Nucleus accumbens (tissue), 56 donors: ENCODE measurements around the gene TTLL6.

Source experiments
- DNase-seq, 56 donors: peaks; one replicate each; lab custom pipeline; 2025; lab: John Stamatoyannopoulos, UW

Gene TTLL6

DNA sequence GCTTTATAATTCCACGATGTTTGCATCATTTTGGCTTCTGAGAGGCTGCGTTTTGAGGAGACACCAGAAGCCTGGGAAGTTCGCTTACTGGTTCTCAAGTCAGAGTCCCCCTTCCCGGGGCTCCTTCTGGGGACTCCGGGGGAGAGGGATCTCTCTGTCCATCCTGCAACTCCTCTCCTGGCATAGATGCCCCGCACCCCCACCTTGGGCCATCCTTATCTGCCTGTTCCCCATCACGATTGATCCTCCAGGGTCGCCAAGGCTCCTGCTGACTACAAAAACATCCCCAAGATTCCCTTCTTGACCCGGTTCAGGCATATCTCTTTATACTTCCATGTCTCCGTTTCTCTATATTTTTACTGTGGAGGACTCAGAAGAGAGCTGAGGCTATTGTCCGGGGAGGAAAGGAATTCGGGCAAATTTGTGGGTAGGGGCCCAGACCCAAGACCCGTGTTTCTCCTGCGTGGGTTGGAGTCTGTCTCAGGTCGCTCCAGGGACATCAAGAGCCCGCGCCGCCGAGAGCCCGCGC, 70.0 kb downstream of the TTLL6 start:
- DNase-seq, result no peak

DNA sequence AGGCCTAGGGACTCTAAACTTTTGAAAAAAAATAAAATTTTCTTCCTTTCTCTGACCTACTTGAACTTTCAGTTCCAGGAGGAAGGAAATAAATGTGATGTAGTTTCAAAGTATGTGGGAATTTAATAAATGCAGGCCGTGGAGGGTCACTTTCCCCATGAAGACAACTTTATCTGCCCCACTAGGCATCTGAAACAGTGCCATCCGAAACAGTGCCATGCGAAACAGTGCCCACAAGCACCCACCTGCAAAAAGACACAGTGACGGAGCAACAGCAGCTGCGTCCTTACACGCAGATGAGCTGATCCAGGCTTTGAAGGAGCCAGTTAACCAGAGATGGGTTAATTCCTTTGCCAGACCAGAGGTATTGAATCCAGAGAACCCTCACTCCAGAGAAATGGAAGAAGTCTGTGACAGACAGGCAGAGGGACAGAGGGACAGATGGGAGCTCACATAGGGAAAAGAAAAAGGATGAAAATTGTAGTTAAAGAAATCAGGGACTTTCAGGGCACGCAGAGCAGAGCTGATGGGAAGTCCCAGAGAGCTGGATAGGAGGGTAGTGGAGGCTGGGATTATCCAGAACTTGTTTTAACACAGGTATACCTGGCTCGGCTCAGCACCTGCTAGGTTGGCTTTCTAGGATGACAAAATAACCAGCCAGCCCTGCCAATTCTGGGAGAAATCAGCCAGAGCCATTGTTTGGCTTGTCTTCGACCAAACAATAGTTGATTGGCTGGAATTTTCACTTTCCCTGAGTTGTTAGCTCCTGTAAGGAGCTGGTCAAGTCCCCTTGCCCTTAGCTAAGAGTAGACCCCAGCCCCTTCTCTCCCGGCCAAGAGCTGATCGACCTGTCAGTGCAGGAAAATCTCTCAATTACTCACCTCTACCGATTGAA, 71.4 kb downstream of the TTLL6 start:
- DNase-seq, result no peak

DNA sequence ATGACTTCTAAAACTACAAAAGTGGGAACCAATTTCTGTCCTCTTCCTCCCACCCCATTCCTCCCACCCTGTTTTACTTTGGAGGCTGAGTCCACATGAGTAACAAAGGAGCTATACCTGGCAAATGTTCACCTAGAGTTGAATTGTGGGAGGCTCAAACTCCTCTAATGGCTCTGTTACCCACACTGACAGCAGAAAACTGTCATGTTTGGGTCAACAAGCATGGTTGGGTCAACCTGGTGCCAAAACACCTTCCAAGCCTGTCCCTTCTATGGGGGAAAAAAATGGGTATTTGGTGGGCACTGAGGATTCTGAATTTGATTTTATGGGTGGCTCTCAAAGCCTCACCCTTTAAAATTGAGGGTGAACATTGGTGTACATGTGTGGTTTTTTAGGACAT, 76.5 kb downstream of the TTLL6 start:
- DNase-seq, result no peak

DNA sequence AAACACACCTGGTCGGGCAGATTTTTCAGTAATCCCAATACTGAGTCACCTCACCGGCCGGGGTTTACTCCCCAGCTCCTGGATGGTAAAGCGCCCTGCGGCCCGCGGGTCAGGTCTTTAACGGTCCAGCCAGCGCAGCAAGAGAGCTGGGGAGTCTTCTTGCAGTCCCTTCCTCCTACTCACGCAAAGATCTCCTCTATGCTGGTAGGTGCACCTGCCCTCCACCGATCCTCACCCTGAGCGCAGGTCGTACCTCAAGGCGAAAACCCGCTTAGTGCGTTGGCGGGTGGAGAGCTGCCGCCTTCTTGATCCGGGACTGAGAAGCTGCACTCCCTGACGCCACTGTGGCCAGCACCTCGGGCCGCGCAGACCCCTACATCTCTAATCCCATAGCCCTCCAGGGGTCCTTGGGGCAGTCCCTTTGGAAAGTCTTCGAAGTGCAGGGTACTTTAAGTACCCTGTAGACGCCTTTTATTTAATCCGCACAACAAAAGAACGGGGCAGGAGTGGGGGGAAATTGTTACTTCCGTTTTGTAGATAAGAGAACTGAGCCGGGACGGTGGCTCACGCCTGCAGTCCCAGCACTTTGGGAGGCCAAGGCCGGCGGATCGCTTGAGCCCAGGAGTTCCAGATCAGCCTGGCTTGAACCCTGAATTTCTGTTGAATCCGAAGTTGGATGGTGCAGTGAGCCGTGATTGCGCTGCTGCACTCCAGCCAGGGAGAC, 78.1 kb downstream of the TTLL6 start:
- DNase-seq, result no peak

DNA sequence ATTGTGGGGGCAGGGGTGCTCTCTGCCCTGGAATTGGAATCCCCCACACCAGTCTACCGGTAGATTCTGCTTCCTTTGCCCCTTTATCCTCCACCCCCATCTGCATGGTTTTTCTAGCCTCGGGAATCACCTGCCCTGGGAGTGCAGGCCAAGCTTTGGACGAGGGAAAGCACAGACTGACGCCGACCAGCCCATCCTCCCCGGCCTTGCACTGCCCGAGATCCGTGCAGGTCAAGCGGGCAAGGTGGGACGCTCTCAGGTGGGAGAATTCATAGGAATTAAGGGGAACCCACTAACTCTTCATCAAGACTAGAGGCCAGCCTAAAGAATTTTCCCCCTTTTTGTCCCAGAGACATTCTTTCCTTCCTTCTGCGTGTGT, 78.6 kb downstream of the TTLL6 start:
- DNase-seq, result no peak

DNA sequence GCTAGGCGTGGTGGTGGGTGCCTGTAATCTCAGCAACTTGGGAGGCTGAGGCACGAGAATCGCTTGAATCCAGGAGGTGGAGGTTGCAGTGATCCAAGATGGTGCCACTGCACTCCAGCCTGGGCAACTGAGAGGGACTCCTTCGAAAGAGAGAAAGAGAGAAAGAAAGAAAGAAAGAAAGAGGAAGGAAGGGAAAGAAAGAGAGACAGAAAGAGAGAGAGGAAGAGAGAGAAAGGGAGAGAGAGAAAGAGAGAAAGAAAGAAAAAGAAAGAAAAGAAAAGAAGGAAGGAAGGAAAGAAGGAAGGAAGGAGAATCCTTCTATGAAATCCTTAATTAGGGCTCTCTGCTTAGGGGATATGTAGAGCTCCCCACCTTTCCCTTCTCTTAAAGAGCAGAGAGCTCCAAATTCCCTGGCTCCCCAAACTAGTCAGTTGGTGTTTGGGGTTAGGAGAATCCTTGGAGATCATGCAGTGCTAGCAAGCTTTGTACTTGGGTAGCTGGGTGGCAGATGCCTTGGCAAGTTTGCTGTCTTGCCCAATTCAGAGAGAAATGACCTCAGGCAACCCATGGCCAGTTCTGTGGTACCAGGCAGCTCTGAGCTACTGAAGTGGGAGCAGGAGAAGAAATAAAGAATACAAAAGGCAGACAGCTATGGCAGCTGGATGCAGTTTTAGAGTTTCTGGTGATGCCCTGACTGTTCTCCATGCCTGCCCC, 79.5 kb downstream of the TTLL6 start:
- no peak for DNase-seq

DNA sequence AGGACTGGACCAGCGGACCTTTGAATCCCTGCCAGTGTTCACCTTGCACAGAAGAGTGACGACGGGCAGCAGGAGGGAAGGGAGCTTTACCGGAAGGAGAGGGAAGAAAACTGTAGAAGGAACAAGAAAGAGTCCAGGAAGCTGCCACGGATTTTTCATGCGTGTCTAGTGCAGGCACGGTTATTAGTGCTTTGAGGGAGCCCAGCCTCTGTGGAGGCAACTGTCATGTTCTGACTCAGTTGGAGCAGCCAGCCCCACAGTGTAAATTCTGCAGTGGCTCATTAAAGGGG, 82.0 kb downstream of the TTLL6 start:
- no peak for DNase-seq

DNA sequence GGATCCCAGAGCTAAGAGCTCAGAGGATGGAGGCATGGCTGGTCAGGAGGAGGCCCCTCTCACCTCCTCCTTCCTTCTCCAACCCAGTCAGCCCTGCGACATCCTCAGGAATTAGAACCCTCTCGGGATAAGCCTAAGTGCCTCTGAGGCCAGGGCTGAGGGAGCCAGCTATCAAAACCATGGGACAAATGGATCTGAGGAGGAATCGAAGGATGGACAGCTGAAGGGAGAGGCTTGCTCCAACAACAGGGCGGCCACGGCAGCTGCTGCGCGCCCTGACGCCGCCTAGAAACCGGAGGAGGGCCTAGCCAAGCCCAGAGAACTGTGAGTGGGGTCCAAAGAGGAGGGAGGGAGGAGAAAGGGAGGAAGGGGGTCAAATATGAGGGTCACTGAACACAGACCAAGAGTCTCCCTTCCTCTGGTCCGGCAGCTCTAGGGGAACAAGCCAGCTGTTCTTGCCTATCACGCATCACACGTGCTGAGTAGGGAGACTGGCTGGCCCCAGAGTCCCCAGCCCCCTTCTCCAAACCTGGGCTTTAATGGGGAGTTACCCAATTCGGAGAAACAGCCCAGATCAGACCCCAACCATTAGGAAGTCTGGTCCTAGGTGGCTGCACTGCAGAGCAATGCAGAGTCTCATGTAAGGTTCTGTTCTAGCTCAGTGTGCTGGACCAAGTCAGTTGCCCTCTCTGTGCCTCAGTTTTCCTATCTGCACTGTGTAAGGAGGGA, 82.5 kb downstream of the TTLL6 start:
- no peak for DNase-seq

DNA sequence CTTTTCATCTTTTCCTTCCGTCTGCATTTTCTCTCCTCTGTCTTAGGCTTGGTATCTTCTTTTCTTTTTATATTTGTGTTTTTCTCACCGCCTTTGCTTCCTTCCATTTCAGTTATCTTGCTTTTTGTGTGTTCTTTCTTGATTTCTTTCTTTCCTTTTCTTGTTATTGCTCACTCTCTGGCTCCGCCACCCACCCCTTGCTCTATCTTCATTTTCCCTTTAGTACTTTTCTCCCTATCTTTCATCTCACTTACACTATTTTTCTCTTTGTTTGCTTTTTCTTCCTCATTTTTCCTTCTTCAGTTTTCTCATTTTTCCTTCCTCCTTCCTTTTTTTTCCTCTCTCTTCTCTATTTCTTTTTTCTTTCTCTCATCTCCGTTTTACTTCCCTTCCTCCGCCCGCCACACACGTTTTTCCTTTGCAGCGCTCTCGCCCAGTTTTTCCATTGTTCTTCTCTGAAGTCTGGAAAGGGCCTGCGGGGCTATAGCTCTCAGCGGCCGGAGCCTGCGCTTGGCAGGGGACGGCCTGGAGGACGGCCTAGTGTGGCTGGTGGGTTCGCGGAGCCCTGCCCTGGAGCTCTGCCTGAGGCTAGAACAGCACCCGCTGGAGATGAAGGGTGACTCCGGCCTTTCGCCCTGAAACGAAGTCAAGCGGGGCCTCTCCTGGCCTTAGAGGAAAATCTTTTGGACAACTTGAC, 83.2 kb downstream of the TTLL6 start:
- DNase-seq, result no peak

DNA sequence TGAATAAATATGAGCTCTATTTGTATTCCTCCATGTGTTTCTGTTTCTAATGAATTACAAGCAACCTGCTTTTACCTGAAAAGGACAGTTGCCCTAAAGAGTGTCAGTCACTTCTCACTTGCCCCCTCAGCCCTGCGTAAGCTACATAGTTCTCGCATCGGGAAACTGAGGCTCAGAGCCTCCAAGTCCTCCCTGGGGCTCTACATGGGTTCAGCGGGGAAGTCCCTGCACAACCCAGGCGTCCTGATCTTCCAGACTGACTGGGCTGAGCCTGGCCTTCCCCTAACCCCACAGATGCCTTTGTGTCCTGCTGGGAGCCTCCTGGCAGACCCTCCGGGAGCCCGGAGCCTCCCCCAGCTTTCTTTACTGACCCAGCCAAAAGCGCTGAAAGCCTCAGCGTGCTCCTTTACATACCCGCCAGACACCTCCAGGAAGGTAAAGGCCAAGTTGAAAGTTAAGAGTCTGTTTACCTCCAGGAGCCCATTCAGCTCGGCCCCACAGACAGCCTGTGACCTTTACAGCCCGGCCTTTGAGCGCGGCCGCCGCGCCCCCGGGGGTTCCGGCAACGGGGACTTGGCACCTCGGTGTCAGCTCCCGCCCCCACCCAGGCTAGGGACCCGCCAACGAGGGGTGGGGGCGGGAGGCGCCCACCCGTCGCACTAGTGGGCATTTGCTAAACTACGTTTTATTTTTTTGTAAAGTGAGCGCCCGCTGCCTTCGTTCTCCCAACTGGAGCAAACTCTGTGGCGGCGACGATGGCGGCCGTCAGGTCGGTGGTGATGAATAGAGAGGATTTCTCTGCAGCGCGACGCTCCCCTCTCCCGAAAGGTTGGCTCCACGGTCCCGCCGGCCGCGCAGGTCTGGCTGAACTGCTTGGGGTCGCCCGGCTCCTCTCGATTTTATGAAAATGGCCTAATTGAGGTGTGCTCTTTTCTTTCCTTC, 84.1 kb downstream of the TTLL6 start:
- no peak for DNase-seq

DNA sequence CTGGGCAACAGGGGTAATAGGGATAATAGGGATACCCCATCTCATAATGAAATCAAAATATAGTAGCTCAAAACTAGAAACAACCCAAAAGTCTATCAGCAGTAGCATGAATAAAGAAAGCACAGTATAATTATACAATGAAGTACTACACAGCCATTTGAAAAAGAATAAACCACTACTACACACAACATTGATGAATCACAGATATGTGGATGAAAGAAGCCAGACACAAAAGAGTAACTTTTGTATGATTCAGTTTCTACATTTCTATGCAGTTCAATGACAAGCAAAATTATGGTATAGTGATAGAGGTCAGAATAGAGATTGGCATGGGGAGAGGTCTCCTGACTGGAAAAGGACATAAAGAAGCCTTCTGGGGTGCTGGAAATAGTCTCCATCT, 85.7 kb downstream of the TTLL6 start:
- no peak for DNase-seq

DNA sequence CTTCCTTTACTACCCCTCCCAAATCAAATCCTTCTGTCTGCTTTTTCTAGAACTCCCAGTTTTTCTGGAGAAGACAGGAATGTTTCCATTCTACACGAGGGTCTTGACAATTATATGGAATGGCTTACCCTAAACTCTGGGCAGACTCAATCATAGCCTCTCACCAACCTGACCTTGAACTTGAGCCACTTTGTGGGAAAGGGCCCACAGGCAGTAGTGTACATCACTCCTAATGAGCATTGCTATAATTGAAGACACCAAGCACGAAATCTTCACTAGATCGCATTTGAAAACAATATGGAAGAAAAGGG, 86.8 kb downstream of the TTLL6 start:
- DNase-seq, result no peak

DNA sequence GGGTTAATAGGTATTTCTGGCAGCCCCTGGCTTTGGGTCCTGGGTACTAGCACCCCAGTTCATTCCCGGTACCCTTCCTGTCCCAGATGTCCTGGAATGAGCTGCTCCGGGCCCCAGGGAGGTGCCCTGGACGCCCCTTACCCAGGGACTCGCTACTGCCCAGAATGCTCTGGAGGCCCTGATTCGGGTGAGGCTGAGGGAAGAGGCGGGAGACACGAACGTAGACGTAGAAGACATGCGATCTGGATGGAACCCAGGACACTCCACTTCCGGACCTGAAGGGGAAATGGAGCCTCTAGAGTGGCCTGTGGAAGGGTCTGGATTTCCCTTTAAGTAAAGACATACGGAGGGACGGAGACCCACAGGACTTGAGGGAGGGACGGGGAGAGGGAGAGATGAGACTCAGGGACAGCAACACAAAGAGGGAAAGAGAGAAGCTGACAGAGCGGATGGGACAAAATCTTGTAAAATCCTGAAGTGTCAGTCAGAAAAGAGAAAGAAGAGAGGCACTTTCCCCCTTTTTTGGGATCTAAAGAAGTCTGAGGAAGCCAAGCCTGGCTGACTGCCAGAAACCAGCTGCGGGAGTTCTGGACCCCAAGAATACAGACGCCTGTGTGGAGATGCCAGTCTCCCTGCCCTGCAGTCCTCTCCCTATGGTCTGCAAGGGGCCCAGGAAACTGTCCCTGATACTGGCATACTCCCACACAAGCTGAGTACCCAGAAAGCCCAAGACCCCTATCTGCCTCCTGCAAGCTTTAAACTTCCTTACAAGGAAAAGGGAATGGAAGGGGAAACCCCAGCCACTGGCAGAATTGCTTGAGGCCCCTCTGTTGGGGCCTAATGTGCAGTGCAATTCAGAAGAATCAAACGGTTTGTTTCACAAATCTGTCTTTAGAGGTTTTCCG, 87.4 kb downstream of the TTLL6 start:
- no peak for DNase-seq

DNA sequence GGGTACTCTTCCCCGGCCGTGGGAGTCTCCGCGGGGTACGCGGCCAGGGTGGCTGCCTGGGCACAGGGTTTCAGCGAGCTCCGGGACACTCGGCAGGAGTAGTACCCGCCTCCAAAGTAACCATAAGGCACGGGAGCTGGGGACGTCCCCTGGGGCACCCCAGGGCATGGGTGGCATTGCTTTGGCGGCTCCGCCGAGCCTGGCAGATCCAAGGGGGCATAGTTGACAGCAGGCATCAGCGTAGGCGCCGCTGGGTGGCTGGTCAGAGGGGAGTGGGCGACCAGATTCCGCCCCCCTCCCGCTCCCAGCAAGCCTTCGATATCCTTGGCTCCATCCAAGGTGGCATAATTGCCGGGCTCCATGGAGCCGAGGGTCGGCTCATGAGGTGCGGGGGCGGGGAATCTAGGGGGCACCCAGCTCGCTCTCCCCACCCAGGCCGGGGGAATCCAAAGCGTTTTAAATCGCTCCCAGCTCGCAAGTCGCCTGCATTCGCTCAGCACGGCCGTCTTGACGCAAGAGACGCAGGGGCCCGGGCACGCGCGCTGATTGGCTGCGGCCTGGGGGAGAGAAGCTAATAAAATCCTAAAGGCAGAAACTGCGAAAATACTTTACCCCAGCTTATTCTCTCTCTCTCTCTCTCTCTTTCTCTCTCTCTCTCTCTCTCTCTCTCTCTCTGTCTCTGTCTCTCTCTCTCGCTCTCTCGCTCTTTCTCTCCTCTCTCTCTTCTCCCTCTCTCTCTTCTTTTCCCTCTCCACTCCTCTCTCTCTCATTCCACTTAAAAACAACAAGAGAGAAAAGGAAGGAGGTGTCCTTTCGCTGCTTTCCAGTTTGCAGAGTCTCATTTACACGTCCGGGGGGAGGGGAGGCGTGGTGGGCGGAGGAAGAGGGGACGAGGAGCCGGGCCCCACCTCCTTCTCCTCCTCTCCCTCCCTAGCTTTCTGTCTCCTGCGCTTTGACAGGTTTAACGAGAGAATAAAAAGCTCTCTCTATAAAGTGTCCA, 88.5 kb downstream of the TTLL6 start, which contains the start of gene HOXB13:
HOXB13 (minus strand) TSS at position 519 of the 1,000 bp plus-strand sequence; CDS start at position 362, 157 bp downstream.
- DNase-seq, result no peak

DNA sequence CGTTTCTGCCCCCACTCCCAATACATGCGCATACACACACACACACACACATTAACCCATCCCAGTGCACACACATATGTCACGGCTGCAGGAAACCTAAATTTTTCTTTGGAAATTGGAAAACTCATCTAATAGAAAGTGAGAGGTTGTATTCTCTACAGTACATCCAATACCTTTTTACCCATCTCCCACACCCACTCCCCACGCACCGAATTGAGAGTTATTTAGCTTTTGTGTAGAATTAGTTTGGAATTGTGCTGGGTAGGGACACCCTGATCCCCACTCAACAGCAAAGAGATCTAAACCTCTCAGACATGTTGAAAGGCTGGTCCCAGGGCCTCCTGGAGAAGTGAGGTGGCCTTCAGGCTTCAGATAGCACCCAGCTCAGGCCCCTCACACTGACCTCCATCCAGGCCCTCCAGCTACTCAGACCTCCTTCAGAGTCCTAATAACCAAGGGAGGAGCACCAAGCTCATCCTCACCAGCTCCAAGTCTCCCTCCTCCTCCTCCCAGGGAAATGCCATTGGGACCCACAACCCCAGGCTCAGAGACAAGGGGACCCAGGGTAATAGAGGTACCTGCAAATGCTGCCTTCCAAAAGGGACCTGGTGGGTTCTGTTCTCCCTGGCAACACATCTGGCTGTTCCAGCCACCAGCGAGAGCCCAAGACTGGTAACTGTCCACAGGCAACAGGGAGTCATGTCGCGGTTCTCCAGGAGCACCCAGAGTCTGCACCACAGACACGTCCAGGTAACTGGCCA, 89.4 kb downstream of the TTLL6 start:
- DNase-seq, result no peak

DNA sequence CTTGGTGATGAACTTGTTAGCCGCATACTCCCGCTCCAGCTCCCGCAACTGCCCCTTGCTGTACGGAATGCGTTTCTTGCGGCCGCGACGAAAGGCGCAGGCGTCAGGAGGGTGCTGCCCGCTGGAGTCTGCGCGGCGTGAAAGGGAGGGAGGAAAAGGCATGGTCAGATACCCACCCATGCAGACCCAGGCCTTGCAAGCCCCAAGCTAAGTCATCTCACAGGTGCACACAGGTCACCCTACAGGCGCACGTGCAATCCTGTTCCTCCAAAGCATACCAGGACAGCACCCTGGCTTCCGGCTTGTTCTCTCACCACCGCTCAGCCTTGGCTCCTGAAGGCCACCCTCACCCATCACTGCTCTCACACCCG, 90.1 kb downstream of the TTLL6 start:
- DNase-seq, result no peak
